ENCODE results near the gene MYO9A. TPM values are rescaled to one million over a fixed set of nuclear protein-coding genes. Genes with fewer than 3 reads are reported as not detected.

MYO9A gene
- total RNA-seq, 1 experiment from 2014 or later = 21.4 TPM

DNA sequence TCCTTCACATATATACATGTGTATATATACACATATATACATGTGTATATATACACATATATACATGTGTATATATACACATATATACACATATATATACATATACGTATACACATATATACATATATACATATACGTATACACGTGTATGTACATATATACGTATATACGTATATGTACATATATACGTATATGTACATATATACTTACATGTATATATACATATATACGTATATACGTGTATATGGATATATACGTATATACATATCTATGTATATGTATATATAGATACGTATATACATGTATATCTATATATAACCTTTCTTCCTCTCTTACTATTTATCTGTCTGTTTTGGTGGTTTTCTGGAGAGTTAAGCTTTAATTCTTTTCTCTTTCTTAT is 192.8 kb downstream of the MYO9A start:
- Histone ChIP-seq H4K8ac (replicated peaks; ENCODE audit: insufficient read length, low read depth, low read length) (no peak overlapping the region), H3K4me2 (ENCODE audit: insufficient read depth, insufficient read length, low read length) (no peak overlapping the region), H4K91ac (ENCODE audit: insufficient read length, low read depth, low read length) (no peak overlapping the region), H2AFZ (ENCODE audit: low read length) (no peak overlapping the region), H3T11ph (ENCODE audit: low read length) (no peak overlapping the region), H2BK12ac (ENCODE audit: insufficient read length, low read depth, low read length) (no peak overlapping the region), H3K4me1 (ENCODE audit: insufficient read depth, low read length) (no peaks in the 10 kb centered on the region), H4K20me1 (ENCODE audit: control insufficient read depth, insufficient read depth, insufficient read length) (no peaks in the 10 kb centered on the region), H3K27ac (ENCODE audit: insufficient read length, low read depth, low read length) (no peak overlapping the region), H3K56ac (ENCODE audit: insufficient read length, low read depth, low read length) (no peak overlapping the region), H2BK120ac (ENCODE audit: low read depth, low read length, poor library complexity, severe bottlenecking) (no peak overlapping the region), H3K27me3 (ENCODE audit: insufficient read depth, low read length) (no peaks in the 10 kb centered on the region), H2BK20ac (ENCODE audit: low read depth, low read length, poor library complexity, severe bottlenecking) (no peak overlapping the region), H3K18ac (ENCODE audit: insufficient read length, low read depth, low read length) (no peak overlapping the region), H2BK5ac (ENCODE audit: insufficient read length, low read length) (no peak overlapping the region), H3K79me2 (ENCODE audit: insufficient read depth, low read length) (no peaks in the 10 kb centered on the region), H3K9ac (ENCODE audit: extremely low read depth, insufficient read length, low read length) (no peak overlapping the region), H3K4ac (ENCODE audit: low read depth, low read length) (no peak overlapping the region), H3K9me3 (ENCODE audit: control insufficient read depth, low read depth, low read length) (no peaks in the 10 kb centered on the region), H2AK5ac (ENCODE audit: insufficient read length, low read length) (no peak overlapping the region), H2BK15ac (ENCODE audit: low read depth, low read length) (no peak overlapping the region), H3K23me2 (ENCODE audit: insufficient read length, low read depth, low read length, poor library complexity, severe bottlenecking) (no peaks in the 10 kb centered on the region), H3K23ac (ENCODE audit: insufficient read length, low read depth, low read length) (no peak overlapping the region), H3K79me1 (ENCODE audit: insufficient read depth, low read depth, low read length, poor library complexity, severe bottlenecking) (no peaks in the 10 kb centered on the region), H4K5ac (ENCODE audit: insufficient read length, low read depth, low read length) (no peak overlapping the region), H3K14ac (ENCODE audit: insufficient read depth, low read length) (no peak overlapping the region)
- DNase-seq = no peak
- Mint-ChIP-seq H3K36me3 (ENCODE audit: insufficient read depth in 1 of 3, low read depth in 3 of 3) (peaks cover 0 to 2% (median 0%) of the 10 kb centered on the region in 3 experiments; a peak in 1 of 7 replicates), H3K9me3 (no peaks in the 10 kb centered on the region), H3K27me3 (ENCODE audit: low read depth) (no peaks in the 10 kb centered on the region), H3K27ac (no peak overlapping the region), H3K4me3 (no peak overlapping the region), H3K4me1 (no peaks in the 10 kb centered on the region)
- TF ChIP-seq, protein P1, sequence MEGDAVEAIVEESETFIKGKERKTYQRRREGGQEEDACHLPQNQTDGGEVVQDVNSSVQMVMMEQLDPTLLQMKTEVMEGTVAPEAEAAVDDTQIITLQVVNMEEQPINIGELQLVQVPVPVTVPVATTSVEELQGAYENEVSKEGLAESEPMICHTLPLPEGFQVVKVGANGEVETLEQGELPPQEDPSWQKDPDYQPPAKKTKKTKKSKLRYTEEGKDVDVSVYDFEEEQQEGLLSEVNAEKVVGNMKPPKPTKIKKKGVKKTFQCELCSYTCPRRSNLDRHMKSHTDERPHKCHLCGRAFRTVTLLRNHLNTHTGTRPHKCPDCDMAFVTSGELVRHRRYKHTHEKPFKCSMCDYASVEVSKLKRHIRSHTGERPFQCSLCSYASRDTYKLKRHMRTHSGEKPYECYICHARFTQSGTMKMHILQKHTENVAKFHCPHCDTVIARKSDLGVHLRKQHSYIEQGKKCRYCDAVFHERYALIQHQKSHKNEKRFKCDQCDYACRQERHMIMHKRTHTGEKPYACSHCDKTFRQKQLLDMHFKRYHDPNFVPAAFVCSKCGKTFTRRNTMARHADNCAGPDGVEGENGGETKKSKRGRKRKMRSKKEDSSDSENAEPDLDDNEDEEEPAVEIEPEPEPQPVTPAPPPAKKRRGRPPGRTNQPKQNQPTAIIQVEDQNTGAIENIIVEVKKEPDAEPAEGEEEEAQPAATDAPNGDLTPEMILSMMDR (conservative IDR thresholded peaks at IDR 0.05) = no peak
- WGBS (ENCODE audit: extremely low coverage, insufficient read length, low lambda C conversion rate) = no CpG with 5 or more reads among the region's 10 CpGs
